ENCODE data around the gene HJV.

DNA sequence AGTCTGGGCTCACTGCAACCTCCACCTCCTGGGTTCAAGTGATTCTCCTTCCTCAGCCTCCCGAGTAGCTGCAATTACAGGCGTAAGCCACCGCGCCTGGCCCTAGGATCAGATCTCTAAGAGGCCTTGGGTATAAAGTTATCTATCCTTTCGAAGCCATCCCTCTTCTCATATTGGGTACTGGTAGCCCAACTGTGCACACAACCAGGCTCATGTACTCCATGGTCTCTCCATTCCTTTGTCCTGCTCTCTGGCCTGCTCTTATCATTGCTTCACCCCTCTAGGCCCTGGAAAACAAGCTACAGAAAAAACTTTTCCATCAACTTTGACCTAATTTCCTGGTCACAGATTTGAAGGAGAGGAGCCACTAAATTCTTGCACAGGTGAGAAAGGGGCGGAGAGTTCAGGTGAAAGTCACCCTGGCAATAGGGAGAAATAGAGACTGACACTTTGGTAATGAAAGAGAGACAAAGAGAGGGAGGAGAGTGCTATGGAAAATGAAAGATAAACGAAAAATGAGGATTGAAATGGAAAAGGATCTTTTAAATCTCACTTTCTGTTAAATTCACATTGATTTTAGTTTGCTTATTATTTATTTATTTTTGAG is 31.2 kb downstream of the HJV start:
- TF ChIP-seq, protein P1, sequence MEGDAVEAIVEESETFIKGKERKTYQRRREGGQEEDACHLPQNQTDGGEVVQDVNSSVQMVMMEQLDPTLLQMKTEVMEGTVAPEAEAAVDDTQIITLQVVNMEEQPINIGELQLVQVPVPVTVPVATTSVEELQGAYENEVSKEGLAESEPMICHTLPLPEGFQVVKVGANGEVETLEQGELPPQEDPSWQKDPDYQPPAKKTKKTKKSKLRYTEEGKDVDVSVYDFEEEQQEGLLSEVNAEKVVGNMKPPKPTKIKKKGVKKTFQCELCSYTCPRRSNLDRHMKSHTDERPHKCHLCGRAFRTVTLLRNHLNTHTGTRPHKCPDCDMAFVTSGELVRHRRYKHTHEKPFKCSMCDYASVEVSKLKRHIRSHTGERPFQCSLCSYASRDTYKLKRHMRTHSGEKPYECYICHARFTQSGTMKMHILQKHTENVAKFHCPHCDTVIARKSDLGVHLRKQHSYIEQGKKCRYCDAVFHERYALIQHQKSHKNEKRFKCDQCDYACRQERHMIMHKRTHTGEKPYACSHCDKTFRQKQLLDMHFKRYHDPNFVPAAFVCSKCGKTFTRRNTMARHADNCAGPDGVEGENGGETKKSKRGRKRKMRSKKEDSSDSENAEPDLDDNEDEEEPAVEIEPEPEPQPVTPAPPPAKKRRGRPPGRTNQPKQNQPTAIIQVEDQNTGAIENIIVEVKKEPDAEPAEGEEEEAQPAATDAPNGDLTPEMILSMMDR (IDR thresholded peaks at IDR 0.05; ENCODE audit: low read length) = no peak
- TF ChIP-seq EZH2 (IDR thresholded peaks at IDR 0.05; ENCODE audit: borderline replicate concordance, low read length) = no peak

Measured in OCI-LY1 (cell line).